AG04449 (cell line): ENCODE data around the gene KIAA1958.

Experiments
- CTCF ChIA-PET: fragments of 350-600 bp; formaldehyde crosslinking; extraction: SDS; loops from one replicate; lab custom pipeline; 2021; ENCODE audit warnings: antibody characterized with exemption; lab: Yijun Ruan, JAX
- POLR2A ChIA-PET: fragments of 400-600, 350-600 bp; formaldehyde crosslinking; extraction: SDS; loops from one replicate; lab custom pipeline; 2020; ENCODE audit warnings: antibody characterized with exemption, inconsistent platforms; lab: Yijun Ruan, JAX
- DNase-seq: peaks from one replicate; pipeline ENCODE4 v3.0.0-alpha.2; 2010; ENCODE audit warnings: low read depth, low spot score
- H3K4me3 ChIP-seq: 2 replicates; pipeline ENCODE4 v1.5.1; 2011; ENCODE audit warnings: low read depth, mild to moderate bottlenecking, control low read depth, low read length
- TF ChIP-seq, protein P1 (sequence below): IDR thresholded peaks from one replicate; pipeline ENCODE4 v1.5.1; 2011; ENCODE audit warnings: mild to moderate bottlenecking, moderate library complexity, low read length, control low read depth, inconsistent platforms; ENCODE audit not compliant: insufficient read depth; ENCODE audit errors: missing control alignments

The KIAA1958 gene

GRCh38 chr9:112556497-112557442 is 70.1 kb downstream of the KIAA1958 start:
- TF ChIP-seq, protein P1, sequence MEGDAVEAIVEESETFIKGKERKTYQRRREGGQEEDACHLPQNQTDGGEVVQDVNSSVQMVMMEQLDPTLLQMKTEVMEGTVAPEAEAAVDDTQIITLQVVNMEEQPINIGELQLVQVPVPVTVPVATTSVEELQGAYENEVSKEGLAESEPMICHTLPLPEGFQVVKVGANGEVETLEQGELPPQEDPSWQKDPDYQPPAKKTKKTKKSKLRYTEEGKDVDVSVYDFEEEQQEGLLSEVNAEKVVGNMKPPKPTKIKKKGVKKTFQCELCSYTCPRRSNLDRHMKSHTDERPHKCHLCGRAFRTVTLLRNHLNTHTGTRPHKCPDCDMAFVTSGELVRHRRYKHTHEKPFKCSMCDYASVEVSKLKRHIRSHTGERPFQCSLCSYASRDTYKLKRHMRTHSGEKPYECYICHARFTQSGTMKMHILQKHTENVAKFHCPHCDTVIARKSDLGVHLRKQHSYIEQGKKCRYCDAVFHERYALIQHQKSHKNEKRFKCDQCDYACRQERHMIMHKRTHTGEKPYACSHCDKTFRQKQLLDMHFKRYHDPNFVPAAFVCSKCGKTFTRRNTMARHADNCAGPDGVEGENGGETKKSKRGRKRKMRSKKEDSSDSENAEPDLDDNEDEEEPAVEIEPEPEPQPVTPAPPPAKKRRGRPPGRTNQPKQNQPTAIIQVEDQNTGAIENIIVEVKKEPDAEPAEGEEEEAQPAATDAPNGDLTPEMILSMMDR: no peak
- CTCF ChIA-PET: interaction anchor here (1.5 kb wide), 1 partner anchor 10 kb away, joined by 7 read pairs; no protein-coding TSS in a partner anchor
- POLR2A ChIA-PET: interaction anchor here (0.5 to 0.9 kb wide), 2 partner anchors 12 to 13 kb away, joined by 3 to 4 read pairs; no protein-coding TSS in a partner anchor
- H3K4me3 ChIP-seq: no peak overlapping the region
- DNase-seq: peak; percentile 66

DNA sequence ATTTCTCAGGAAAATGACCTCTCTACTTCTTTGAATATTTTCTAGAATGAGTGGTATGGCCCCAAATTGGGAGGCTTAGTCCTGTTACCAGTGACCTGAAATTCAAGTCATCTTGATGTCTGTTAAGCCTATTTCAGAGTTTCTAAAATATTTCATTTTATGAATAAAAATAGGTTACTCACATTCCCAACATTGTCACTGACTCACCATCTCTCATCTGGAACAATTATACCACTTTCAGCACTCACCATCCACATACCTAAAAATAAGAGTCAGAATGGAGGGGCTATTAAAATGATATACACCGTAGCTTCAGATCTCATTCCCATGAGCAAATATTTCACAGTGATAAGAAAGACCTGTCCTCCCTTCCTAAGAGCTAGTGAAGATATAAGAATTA is 71.8 kb downstream of the KIAA1958 start:
- ChIA-PET CTCF (interaction anchor here (1.2 kb wide), 1 partner anchor 118 kb away, joined by 3 read pairs; no protein-coding TSS in a partner anchor), POLR2A (no interaction called here)
- TF ChIP-seq, protein P1: no peak
- no peak overlapping the region for H3K4me3 ChIP-seq
- DNase-seq: peak; percentile 16

DNA sequence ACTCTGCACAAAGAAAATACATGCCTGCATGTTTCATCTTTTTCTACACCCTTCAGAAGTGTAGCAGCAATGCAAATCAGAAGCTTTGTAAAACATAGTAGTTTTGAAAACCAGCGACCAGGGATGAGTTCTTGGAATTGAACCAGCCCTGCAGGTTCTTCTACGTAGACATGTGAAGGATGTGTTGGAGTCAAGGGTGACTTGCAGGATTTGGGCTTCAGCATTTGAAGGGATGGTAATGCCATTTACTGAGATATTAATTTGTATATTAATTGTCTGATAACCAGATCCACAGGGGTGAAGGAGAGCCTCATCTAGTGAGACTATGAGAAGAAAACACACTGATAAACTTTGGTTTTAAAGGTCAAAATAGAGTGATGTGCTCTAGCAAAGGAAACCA is 72.4 kb downstream of the KIAA1958 start:
- TF ChIP-seq, protein P1: no peak
- ChIA-PET CTCF (no interaction called here), POLR2A (no interaction called here)
- no peak for DNase-seq
- H3K4me3 ChIP-seq: no peak overlapping the region

- TF ChIP-seq, protein P1: no peak
- no peak for DNase-seq
- no peak overlapping the region for H3K4me3 ChIP-seq
- ChIA-PET CTCF (no interaction called here), POLR2A (no interaction called here)
These were observed 73.2 kb downstream of the KIAA1958 start for GRCh38 chr9:112559629-112560413.

DNA sequence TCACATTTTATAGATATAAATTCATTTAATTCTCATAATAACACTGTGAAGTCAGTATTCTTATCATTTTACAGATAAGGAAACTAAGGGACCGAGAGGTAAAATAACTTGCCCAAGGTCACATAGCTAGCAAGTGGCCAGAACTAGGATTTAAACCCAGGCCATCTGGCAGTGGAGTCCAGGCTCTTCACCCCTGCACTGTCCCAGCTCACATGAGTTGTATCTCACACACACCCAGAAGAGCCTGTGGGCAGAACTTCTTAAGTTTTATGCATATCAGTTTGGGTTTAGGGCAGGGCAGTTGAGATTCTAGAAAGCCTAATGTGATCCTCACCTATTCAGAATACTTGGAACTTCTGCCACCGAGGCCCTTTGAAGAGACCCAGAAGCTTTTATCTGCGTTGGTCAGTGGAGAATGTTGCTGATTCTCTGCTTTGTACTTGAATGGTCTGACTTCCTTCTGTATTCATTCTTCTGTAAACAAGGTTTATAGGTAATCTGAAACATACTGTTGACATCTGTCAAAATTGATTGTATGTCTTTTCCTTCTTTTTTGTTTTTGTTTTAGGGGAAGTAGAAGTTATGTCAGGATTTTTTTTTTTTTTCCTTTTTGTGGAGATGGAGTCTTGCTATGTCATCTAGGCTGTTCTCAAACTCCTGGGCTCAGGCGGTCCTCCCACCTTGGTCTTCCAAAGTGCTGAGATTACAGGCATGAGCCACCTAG is 75.8 kb downstream of the KIAA1958 start:
- CTCF ChIA-PET: no interaction called here

More for the DNA sequence above, 75.8 kb downstream of the KIAA1958 start:
- TF ChIP-seq, protein P1: no peak
- POLR2A ChIA-PET: no interaction called here
- H3K4me3 ChIP-seq: no peak overlapping the region
- no peak for DNase-seq
